Endodermal cell (in vitro differentiated cells): Measurements from ENCODE around the gene NDUFAF2. TPM values are rescaled to one million over a fixed set of nuclear protein-coding genes. Genes with fewer than 3 reads are reported as not detected.

ENCODE experiments used
- DNase-seq: peaks from one replicate; pipeline ENCODE4 v3.0.0-alpha.2; 2017
- H3K27ac ChIP-seq: 2 replicates; pipeline ENCODE4 v1.5.1; 2013; ENCODE audit warnings: mild to moderate bottlenecking, low read depth, low read length, moderate library complexity
- H3K27me3 ChIP-seq: 2 replicates; pipeline ENCODE4 v1.6.1; 2013; ENCODE audit warnings: mild to moderate bottlenecking, low read length, moderate library complexity; ENCODE audit not compliant: insufficient read depth, control insufficient read depth, poor library complexity, severe bottlenecking
- H3K36me3 ChIP-seq: 2 replicates; pipeline ENCODE4 v1.7.0; 2013; ENCODE audit warnings: mild to moderate bottlenecking, low read length, moderate library complexity; ENCODE audit not compliant: control insufficient read depth, insufficient read depth
- H3K4me1 ChIP-seq: one replicate; pipeline ENCODE4 v1.7.0; 2013; ENCODE audit warnings: low read length; ENCODE audit not compliant: control insufficient read depth, insufficient read depth
- H3K4me3 ChIP-seq: 2 replicates; pipeline ENCODE4 v1.5.1; 2013; ENCODE audit warnings: mild to moderate bottlenecking, low read length, moderate library complexity
- H3K9ac ChIP-seq: 2 replicates; pipeline ENCODE4 v1.6.1; 2013; ENCODE audit warnings: mild to moderate bottlenecking, low read length, moderate library complexity; ENCODE audit not compliant: poor library complexity, severe bottlenecking; ENCODE audit errors: extremely low read depth
- H3K9me3 ChIP-seq: 2 replicates; pipeline ENCODE4 v1.6.1; 2013; ENCODE audit warnings: mild to moderate bottlenecking, low read length, moderate library complexity; ENCODE audit not compliant: control insufficient read depth
- H3K27ac Mint-ChIP-seq: 2 replicates; pipeline ENCODE4 v1.8.0; 2020; ENCODE audit warnings: mixed read lengths
- H3K27me3 Mint-ChIP-seq: 2 replicates; pipeline ENCODE4 v1.8.0; 2021; ENCODE audit warnings: mild to moderate bottlenecking, mixed read lengths; ENCODE audit not compliant: insufficient read depth
- H3K36me3 Mint-ChIP-seq: 2 replicates; pipeline ENCODE4 v1.8.0; 2020; ENCODE audit warnings: low read depth, mixed read lengths
- H3K4me1 Mint-ChIP-seq: 2 replicates; pipeline ENCODE4 v1.8.0; 2020; ENCODE audit warnings: mixed read lengths
- H3K4me3 Mint-ChIP-seq: 2 replicates; pipeline ENCODE4 v1.8.0; 2020; ENCODE audit warnings: mild to moderate bottlenecking, moderate library complexity, mixed read lengths
- H3K9me3 Mint-ChIP-seq: 2 replicates; pipeline ENCODE4 v1.8.0; 2020; ENCODE audit warnings: mild to moderate bottlenecking, mixed read lengths
- CTCF ChIP-seq: fragments of 200-600 bp; sonication (generic); conservative IDR thresholded peaks from 2 replicates; pipeline ENCODE4 v1.5.0; 2021; ENCODE audit warnings: antibody characterized with exemption, mild to moderate bottlenecking
- total RNA-seq, 2 donors: library from RNA; stranded (reverse); fragmentation: NEBNext Ultra II Directional in 1 of 2; extraction: Animal tissue kit (Norgen Biotek cat#: 25700) in 1 of 2; gene quantifications; 2 replicates in 1 of 2; 3 replicates in 1 of 2; pipeline ENCODE4 v1.2.1, GENCODE V29; 2021

The NDUFAF2 gene
- total RNA-seq, 2 donors from 2014 or later, result 20.5 to 23.0 TPM

GRCh38 chr5:61059499-61059898 is 114.5 kb downstream of the NDUFAF2 start:
- Mint-ChIP-seq H3K27ac (no peak overlapping the region), H3K27me3 (no peaks in the 10 kb centered on the region), H3K36me3 (no peaks in the 10 kb centered on the region), H3K4me3 (no peak overlapping the region), H3K9me3 (peaks cover 13% of the 10 kb centered on the region), H3K4me1 (no peaks in the 10 kb centered on the region)
- H3K36me3 ChIP-seq, result no peaks in the 10 kb centered on the region
- no peak overlapping the region for H3K4me3 ChIP-seq
- H3K27me3 ChIP-seq, result no peaks in the 10 kb centered on the region
- H3K27ac ChIP-seq, result no peak overlapping the region
- no peaks in the 10 kb centered on the region for H3K4me1 ChIP-seq
- no peak for TF ChIP-seq CTCF
- peaks cover 10% of the 10 kb centered on the region for H3K9me3 ChIP-seq
- no peak for DNase-seq
- no peak overlapping the region for H3K9ac ChIP-seq

GRCh38 chr5:61069150-61069549 is 124.1 kb downstream of the NDUFAF2 start:
- Histone ChIP-seq H3K4me1 (peaks cover 4% of the 10 kb centered on the region), H3K27ac (no peak overlapping the region), H3K27me3 (no peaks in the 10 kb centered on the region), H3K36me3 (no peaks in the 10 kb centered on the region), H3K9ac (no peak overlapping the region), H3K4me3 (no peak overlapping the region), H3K9me3 (no peaks in the 10 kb centered on the region)
- Mint-ChIP-seq H3K4me1 (peaks cover 10% of the 10 kb centered on the region), H3K36me3 (no peaks in the 10 kb centered on the region), H3K27me3 (no peaks in the 10 kb centered on the region), H3K9me3 (peaks cover 3% of the 10 kb centered on the region), H3K4me3 (no peak overlapping the region), H3K27ac (no peak overlapping the region)
- TF ChIP-seq CTCF, result no peak
- no peak for DNase-seq

- DNase-seq, result peak; percentile 51
Observed at GRCh38 chr5:61071526-61071925, 126.5 kb downstream of the NDUFAF2 start.

More at GRCh38 chr5:61071526-61071925, 126.5 kb downstream of the NDUFAF2 start:
- Mint-ChIP-seq H3K4me1 (peaks cover 10% of the 10 kb centered on the region), H3K36me3 (peaks cover 3% of the 10 kb centered on the region), H3K27me3 (no peaks in the 10 kb centered on the region), H3K9me3 (peaks cover 3% of the 10 kb centered on the region), H3K27ac (peak overlapping the region; percentile 76), H3K4me3 (no peak overlapping the region)
- no peak for TF ChIP-seq CTCF
- H3K4me1 ChIP-seq, result peaks cover 4% of the 10 kb centered on the region
- H3K36me3 ChIP-seq, result peaks cover 4% of the 10 kb centered on the region
- H3K9me3 ChIP-seq, result no peaks in the 10 kb centered on the region
- H3K27me3 ChIP-seq, result no peaks in the 10 kb centered on the region
- H3K9ac ChIP-seq, result no peak overlapping the region
- H3K4me3 ChIP-seq, result no peak overlapping the region
- no peak overlapping the region for H3K27ac ChIP-seq
